Fibroblast of mammary gland (primary cell): ENCODE measurements around the gene RNF212B.
A peak's percentile ranks its signal among the peaks of the same experiment; 100 is the strongest.

Experiments used
- DNase-seq: peaks from one replicate; pipeline ENCODE4 v3.0.0-alpha.2; 2010; ENCODE audit warnings: low read depth
- H3K4me3 ChIP-seq: 2 replicates; pipeline ENCODE4 v1.5.1; 2011; ENCODE audit warnings: low read depth, mild to moderate bottlenecking, low read length, moderate library complexity; ENCODE audit not compliant: control insufficient read depth
- TF ChIP-seq, protein P1 (sequence below): conservative IDR thresholded peaks from 2 replicates; pipeline ENCODE4 v1.5.1; 2011; ENCODE audit warnings: low read depth, low read length, inconsistent platforms; ENCODE audit not compliant: control insufficient read depth, insufficient read depth

Gene RNF212B

GRCh38 chr14:23306412-23307145 lies 68.8 kb downstream of the RNF212B start, which contains the start of gene BCL2L2:
Gene BCL2L2 (plus strand): TSS chr14:23306833. CDS start chr14:23307768, 935 bp downstream.
- DNase-seq = peak; percentile 83
- peak within 1 kb of the TSS; percentile 95 for H3K4me3 ChIP-seq
- TF ChIP-seq, protein P1, sequence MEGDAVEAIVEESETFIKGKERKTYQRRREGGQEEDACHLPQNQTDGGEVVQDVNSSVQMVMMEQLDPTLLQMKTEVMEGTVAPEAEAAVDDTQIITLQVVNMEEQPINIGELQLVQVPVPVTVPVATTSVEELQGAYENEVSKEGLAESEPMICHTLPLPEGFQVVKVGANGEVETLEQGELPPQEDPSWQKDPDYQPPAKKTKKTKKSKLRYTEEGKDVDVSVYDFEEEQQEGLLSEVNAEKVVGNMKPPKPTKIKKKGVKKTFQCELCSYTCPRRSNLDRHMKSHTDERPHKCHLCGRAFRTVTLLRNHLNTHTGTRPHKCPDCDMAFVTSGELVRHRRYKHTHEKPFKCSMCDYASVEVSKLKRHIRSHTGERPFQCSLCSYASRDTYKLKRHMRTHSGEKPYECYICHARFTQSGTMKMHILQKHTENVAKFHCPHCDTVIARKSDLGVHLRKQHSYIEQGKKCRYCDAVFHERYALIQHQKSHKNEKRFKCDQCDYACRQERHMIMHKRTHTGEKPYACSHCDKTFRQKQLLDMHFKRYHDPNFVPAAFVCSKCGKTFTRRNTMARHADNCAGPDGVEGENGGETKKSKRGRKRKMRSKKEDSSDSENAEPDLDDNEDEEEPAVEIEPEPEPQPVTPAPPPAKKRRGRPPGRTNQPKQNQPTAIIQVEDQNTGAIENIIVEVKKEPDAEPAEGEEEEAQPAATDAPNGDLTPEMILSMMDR = no peak

DNA sequence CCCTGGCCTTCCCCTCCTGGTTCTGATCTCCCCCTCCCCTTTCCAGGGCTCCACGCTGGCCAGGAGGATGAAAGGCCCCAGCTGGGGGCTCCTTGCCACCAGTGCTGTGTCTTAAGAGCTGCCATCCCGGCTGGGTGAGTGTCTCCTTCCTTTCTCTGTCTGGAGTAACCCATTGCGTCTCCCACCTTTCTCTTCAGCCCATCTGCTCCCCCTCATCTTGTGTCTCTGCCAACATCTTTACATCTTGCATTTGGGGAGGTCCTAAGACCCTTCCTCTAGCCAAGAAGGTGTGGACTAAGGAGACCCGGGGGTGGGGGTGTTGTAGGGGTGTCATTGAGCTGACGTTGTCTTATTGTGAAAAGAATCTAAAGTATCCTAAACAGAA lies 69.4 kb downstream of the RNF212B start:
- peak overlapping the region; percentile 95 for H3K4me3 ChIP-seq
- TF ChIP-seq, protein P1 = no peak
- DNase-seq = no peak

GRCh38 chr14:23307687-23308644 lies 70.2 kb downstream of the RNF212B start:
- H3K4me3 ChIP-seq = peak overlapping the region; percentile 95
- TF ChIP-seq, protein P1 = no peak
- peak; percentile 70 for DNase-seq

DNA sequence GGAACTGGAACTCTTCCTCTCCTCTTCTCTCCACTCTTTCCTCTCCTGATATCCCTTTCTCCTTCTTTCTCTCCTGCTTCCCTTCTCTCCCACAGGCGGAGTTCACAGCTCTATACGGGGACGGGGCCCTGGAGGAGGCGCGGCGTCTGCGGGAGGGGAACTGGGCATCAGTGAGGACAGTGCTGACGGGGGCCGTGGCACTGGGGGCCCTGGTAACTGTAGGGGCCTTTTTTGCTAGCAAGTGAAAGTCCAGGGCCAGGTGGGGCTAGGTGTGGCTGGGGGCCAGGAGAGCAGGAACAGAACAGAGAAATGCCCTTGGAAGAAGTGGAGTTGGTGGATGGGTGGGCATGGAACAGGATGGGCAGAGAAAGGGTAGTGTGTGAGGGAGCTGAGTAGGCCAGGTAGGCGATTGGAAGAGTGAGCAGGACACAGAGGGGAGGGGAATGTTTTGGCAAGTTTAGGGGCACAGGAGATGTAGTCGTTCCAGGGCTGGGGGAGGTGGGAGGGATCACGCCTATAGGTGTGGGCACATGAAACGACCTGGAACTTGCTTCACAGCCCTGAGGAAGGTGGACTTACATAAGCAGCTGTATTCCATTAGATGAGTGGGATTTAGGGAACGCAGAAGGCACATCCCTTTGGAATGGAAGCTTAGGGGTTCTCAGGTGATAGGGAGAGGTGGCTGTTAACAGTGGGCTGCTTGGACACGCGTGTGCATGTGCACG lies 71.1 kb downstream of the RNF212B start:
- peak overlapping the region; percentile 95 for H3K4me3 ChIP-seq
- no peak for DNase-seq
- TF ChIP-seq, protein P1 = no peak

GRCh38 chr14:23310546-23310945 lies 72.8 kb downstream of the RNF212B start:
- TF ChIP-seq, protein P1 = no peak
- H3K4me3 ChIP-seq = no peak overlapping the region
- DNase-seq = no peak

DNA sequence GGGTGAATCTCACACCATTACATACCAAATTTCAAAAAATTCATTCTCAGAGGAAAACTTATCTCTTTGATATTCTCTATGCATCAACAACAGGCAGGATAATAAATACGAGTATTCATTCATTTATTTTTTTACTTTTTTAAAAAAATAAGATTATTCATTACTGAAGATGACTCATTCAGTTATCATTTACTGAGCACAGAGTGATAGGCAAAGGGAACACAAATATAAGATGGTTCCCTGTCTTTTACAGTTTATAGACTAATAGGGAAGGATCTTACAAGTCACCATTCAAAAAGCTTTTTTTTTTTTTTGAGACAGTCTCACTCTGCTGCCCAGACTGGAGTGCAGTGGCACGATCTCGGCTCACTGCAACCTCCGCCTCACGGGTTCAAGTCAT lies 78.6 kb downstream of the RNF212B start:
- H3K4me3 ChIP-seq = no peak overlapping the region
- TF ChIP-seq, protein P1 = no peak
- no peak for DNase-seq
